BE2C (cell line): ENCODE data around the gene FREM1.

Source experiments
- DNase-seq: peaks from one replicate; pipeline ENCODE4 v3.0.0-alpha.2; 2020
- H3K27me3 ChIP-seq: fragments of 250-450 bp; sonication (Bioruptor Pico); 2 replicates; pipeline ENCODE4 v1.5.1; 2020; ENCODE audit warnings: mild to moderate bottlenecking
- H3K36me3 ChIP-seq: fragments of 250-450 bp; sonication (Bioruptor Pico); 2 replicates; pipeline ENCODE4 v1.5.1; 2020; ENCODE audit warnings: mild to moderate bottlenecking
- H3K4me1 ChIP-seq: fragments of 250-450 bp; sonication (Bioruptor Pico); 2 replicates; pipeline ENCODE4 v1.5.1; 2020
- H3K4me3 ChIP-seq: 2 replicates; pipeline ENCODE4 v1.5.1; 2011; ENCODE audit warnings: low read depth, low read length
- H3K9me3 ChIP-seq: fragments of 250-450 bp; sonication (Bioruptor Pico); 2 replicates; pipeline ENCODE4 v1.5.1; 2020
- TF ChIP-seq, protein P1 (sequence below): IDR thresholded peaks from 2 replicates; pipeline ENCODE4 v1.5.1; 2012; ENCODE audit warnings: mild to moderate bottlenecking, low read depth, low read length

The FREM1 gene

DNA sequence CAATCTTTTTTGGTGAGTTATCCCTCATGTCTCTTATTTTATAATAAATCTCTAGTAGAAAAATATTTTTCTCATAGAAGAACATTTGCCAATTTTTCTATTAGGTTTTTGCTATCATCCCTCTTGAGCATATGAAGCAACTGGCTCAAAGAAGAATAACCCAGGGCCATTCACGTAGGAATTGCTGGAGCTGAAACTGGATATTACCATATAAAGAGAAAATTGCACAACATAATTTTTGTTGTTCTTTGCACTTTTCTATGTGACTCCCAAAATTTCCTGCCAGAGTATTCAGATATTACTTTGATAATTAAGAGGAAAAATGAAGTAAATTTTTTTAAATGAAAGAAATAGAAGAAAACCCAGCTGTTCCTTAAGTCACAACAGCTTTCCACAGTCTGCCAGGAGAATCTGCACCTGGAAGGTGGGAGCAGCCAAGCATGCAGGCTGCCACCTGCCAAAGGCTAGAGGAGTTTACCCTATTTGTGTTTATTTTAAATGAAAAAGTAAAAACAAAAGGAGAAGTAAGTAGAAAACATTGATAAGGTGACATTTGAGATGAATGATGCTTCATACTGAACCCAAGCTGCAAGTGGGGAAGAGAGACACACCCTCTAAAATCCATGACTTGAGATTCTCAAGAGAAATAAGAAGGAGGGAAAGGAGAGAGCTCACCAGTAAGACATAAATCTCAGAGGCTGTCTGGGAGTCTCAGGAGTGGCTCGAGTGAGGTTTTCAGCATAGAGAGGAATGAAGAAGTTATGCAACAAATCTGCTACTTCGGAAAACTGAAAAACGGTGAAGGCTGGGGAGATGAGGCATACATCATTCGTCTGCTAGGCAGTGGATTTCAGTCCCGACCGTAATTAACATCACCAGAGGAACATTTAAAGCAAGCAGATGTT, 31.5 kb upstream of the FREM1 start:
- Histone ChIP-seq H3K4me1 (no peaks in the 10 kb centered on the region), H3K4me3 (no peak overlapping the region), H3K9me3 (no peaks in the 10 kb centered on the region), H3K27me3 (no peaks in the 10 kb centered on the region), H3K36me3 (no peaks in the 10 kb centered on the region; the same call in 1 of the 2 replicates)
- TF ChIP-seq, protein P1, sequence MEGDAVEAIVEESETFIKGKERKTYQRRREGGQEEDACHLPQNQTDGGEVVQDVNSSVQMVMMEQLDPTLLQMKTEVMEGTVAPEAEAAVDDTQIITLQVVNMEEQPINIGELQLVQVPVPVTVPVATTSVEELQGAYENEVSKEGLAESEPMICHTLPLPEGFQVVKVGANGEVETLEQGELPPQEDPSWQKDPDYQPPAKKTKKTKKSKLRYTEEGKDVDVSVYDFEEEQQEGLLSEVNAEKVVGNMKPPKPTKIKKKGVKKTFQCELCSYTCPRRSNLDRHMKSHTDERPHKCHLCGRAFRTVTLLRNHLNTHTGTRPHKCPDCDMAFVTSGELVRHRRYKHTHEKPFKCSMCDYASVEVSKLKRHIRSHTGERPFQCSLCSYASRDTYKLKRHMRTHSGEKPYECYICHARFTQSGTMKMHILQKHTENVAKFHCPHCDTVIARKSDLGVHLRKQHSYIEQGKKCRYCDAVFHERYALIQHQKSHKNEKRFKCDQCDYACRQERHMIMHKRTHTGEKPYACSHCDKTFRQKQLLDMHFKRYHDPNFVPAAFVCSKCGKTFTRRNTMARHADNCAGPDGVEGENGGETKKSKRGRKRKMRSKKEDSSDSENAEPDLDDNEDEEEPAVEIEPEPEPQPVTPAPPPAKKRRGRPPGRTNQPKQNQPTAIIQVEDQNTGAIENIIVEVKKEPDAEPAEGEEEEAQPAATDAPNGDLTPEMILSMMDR, result no peak
- no peak for DNase-seq

DNA sequence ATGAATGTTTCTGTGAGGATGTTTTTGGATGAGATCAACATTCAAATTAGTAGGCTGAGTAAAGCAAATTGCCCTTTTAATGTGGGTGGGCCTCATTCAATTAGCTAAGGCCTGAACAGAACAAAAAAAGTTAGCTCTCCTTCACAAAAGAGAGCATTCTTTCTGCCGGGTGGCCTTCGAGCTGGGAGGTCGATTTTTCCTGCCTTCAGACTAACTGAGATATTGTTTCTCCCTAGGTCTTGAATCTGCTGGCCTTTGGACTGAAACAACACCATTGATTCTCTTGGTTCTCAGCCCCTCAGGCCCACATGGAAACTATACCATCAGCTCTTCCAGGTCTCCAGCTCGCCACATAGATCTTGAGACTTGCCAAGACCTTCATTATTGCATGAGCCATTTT, 29.1 kb upstream of the FREM1 start:
- Histone ChIP-seq H3K4me1 (no peaks in the 10 kb centered on the region), H3K36me3 (no peaks in the 10 kb centered on the region; the same call in 1 of the 2 replicates), H3K27me3 (no peaks in the 10 kb centered on the region), H3K9me3 (no peaks in the 10 kb centered on the region), H3K4me3 (no peak overlapping the region)
- no peak for DNase-seq
- TF ChIP-seq, protein P1, result no peak

DNA sequence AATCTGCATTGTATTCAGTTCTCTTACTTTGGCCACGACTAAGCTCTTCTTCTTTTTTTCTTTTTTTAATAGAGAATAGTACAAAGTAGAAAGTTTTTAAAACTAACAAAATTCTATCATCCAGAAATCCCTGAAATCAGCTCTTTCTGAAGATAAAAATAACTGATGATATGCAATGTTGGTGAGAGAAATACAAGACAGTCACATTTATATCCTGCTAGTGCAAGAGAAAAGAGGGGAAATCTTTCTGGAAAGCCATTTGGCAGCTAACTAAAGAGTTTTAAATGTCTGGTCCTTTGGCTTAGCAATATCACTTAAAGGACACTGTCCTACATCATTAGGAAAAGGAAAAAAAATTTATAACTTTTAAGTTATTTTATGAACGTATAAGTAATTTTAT, 27.0 kb upstream of the FREM1 start:
- Histone ChIP-seq H3K36me3 (no peaks in the 10 kb centered on the region; the same call in 1 of the 2 replicates), H3K9me3 (no peaks in the 10 kb centered on the region), H3K4me1 (no peaks in the 10 kb centered on the region), H3K27me3 (no peaks in the 10 kb centered on the region), H3K4me3 (no peak overlapping the region)
- no peak for DNase-seq
- TF ChIP-seq, protein P1, result no peak

DNA sequence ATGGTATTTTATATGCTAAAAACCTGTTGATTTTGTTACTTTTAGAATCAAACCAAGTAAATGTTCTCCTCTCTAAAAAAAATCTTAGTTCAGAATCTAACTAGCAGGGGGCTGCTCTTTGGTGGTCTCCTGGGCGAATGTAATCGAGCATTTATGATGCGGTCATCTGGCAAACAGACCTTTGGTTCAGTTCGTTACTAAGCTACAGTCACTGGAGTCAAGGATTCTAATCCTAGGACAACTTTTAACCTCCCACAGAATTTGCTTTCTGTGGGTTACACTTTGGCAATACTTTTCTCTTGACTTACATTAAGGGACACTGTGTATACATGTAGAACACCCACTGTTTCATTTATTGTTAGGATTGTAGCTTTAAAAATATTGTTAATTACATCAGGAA, 26.3 kb upstream of the FREM1 start:
- TF ChIP-seq, protein P1, result no peak
- Histone ChIP-seq H3K36me3 (no peaks in the 10 kb centered on the region; the same call in 1 of the 2 replicates), H3K4me1 (no peaks in the 10 kb centered on the region), H3K9me3 (no peaks in the 10 kb centered on the region), H3K27me3 (no peaks in the 10 kb centered on the region), H3K4me3 (no peak overlapping the region)
- DNase-seq, result no peak

DNA sequence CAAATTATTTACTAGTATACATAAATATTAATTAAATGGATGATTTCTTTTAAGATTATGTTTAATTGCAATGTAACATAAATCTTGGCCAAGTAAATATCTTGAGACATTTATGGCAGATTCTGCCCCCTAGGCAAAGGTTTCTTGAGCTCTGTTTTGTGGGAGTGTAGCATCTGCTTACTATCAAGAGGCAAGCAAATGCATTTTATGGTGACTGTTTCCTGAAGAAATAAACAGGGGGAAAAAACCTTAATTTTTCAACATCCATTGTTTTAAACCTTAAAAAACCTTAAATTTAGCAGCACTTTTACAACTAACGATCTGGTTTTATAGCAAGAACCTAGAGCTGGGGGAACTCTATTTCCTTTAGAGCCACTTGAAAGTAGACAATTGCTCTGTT, 25.7 kb upstream of the FREM1 start:
- no peak for DNase-seq

More for the DNA sequence above, 25.7 kb upstream of the FREM1 start:
- Histone ChIP-seq H3K4me3 (no peak overlapping the region), H3K36me3 (no peaks in the 10 kb centered on the region; the same call in 1 of the 2 replicates), H3K27me3 (no peaks in the 10 kb centered on the region), H3K4me1 (no peaks in the 10 kb centered on the region), H3K9me3 (no peaks in the 10 kb centered on the region)
- TF ChIP-seq, protein P1, result no peak
